Karpas-422 (cell line): ENCODE results near the gene GRB10. TPM values are rescaled to one million over a fixed set of nuclear protein-coding genes. Genes with fewer than 3 reads are reported as not detected.

Experiments used
- DNase-seq: peaks from one replicate; pipeline ENCODE4 v3.0.0-alpha.2; 2015
- H2AFZ ChIP-seq: fragments of 200-600 bp; sonication (generic); 2 replicates; pipeline ENCODE4 v1.6.1; 2014; ENCODE audit warnings: antibody characterized with exemption, low read length, mixed read lengths
- H3K27ac ChIP-seq: fragments of 200-600 bp; sonication (generic); 2 replicates; pipeline ENCODE4 v1.5.1; 2014; ENCODE audit warnings: mild to moderate bottlenecking, low read length, moderate library complexity
- H3K27me3 ChIP-seq: fragments of 200-600 bp; sonication (generic); 2 replicates; pipeline ENCODE4 v1.6.1; 2014; ENCODE audit warnings: low read length, mixed read lengths
- H3K36me3 ChIP-seq: fragments of 200-600 bp; sonication (generic); 2 replicates; pipeline ENCODE4 v1.6.1; 2014; ENCODE audit warnings: low read length, mixed read lengths; ENCODE audit not compliant: insufficient read depth
- H3K4me1 ChIP-seq: fragments of 200-600 bp; sonication (generic); 2 replicates; pipeline ENCODE4 v1.6.1; 2014; ENCODE audit warnings: mild to moderate bottlenecking, low read length, mixed read lengths
- H3K4me2 ChIP-seq: fragments of 200-600 bp; sonication (generic); 2 replicates; pipeline ENCODE4 v1.6.1; 2014; ENCODE audit warnings: low read length, low read depth, mild to moderate bottlenecking; ENCODE audit not compliant: poor library complexity, severe bottlenecking
- H3K4me3 ChIP-seq: fragments of 200-600 bp; sonication (generic); 2 replicates; pipeline ENCODE4 v1.5.1; 2014; ENCODE audit warnings: mild to moderate bottlenecking, antibody characterized with exemption, low read length, mixed read lengths
- H3K79me2 ChIP-seq: fragments of 200-600 bp; sonication (generic); 2 replicates; pipeline ENCODE4 v1.6.1; 2014; ENCODE audit warnings: mild to moderate bottlenecking, low read length, mixed read lengths
- H3K9ac ChIP-seq: fragments of 200-600 bp; sonication (generic); 2 replicates; pipeline ENCODE4 v1.6.0; 2014; ENCODE audit warnings: low read length
- H3K9me2 ChIP-seq: fragments of 200-600 bp; sonication (generic), shearing (Covaris generic); replicated peaks from 2 replicates; pipeline ENCODE4 v1.6.0; 2014; ENCODE audit warnings: mild to moderate bottlenecking, low read length, moderate library complexity; ENCODE audit not compliant: insufficient read depth
- H3K9me3 ChIP-seq: fragments of 300-700, 200-600 bp; sonication (generic); 2 replicates; pipeline ENCODE4 v1.6.1; 2014; ENCODE audit warnings: low read length, mixed read lengths
- H4K20me1 ChIP-seq: fragments of 200-600 bp; sonication (generic); 2 replicates; pipeline ENCODE4 v1.6.1; 2014; ENCODE audit warnings: mild to moderate bottlenecking, antibody characterized with exemption, low read length, low read depth; ENCODE audit not compliant: insufficient read depth
- total RNA-seq: library from RNA; depleted of rRNA; stranded (reverse); fragments of >200 nt; shearing (Covaris generic); gene quantifications from 2 replicates; pipeline ENCODE4 v1.2.3, GENCODE V29; 2014; ENCODE audit warnings: low replicate concordance

GRB10 gene
- total RNA-seq, 1 experiment from 2014 or later, result not detected

DNA sequence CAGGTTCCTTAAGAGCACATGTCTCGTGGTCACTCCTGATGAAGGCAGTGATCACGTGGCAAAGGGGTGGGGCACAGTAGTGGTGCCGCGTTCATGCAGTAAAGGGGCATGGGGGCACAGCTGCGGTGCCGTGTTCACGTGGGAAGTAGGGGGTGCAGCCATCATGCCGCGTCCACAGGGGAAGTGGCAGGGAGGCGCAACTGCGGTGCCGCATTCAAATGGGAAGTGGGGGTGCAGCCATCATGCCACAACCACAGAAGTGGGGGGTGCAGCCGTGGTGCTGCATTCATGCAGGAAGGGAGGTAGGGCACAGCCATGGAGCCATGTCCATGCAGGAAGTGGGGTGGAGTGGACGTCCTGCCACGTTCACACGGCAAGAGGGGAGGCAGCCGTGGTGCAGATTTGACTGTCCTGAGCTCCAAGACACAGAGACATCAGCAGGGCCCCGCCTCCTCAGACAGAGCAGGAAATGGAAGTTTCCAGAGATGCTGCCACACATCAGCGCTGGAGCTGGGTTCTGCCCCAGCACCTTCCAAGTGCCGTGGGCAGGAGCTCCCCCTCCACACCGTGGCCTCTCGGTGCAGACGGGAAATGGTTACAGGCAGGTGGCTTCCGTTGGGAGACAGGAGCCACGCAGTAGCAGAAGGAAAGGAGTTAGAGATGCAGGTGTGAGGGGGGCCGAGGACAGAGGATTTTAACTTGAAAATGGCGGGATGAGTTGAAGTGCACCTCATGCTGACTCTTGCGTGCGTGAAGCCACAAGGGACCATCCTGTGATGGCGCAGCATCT, 122.5 kb downstream of the GRB10 start:
- DNase-seq, result peak; percentile 60

DNA sequence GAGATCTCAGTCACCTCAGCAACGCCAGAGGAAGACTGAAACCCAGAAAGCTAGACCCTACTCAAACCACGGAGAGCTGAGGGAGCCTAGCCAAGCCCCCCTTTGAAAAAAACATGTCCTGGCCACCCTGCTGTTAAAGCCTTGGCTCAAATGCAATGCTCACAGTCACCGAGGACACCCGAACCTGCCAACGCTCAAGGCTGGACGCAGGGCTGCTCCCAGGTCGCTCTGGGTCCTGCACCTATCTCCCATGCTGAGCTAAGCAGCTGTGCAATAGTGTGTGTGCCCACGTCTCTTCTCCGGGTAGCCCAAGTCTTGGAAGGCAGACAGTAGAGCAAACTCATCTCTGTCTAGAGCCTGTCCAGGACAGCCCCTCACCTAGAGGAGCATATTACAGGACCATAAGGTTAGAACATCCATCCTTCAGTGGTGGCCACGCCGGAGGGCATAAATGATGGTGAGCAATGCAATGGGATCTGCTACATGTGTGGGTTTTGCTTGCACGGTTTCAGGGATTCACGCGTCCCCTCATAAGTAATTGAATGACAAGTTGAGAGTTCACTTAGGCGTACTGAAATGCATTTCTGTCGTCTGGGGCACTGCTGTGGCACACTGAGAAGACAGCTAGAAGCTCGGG, 123.2 kb downstream of the GRB10 start:
- H3K9me2 ChIP-seq, result no peaks in the 10 kb centered on the region
- H3K9ac ChIP-seq, result no peak overlapping the region
- no peak overlapping the region for H3K4me2 ChIP-seq
- H3K4me3 ChIP-seq, result no peak overlapping the region
- no peaks in the 10 kb centered on the region for H3K79me2 ChIP-seq
- peak overlapping the region; percentile 84; the same call in 1 of the 2 replicates for H2AFZ ChIP-seq
- peaks cover 11% of the 10 kb centered on the region for H3K4me1 ChIP-seq
- DNase-seq, result no peak
- H3K27me3 ChIP-seq, result no peaks in the 10 kb centered on the region
- no peaks in the 10 kb centered on the region for H3K9me3 ChIP-seq
- H3K27ac ChIP-seq, result no peak overlapping the region
- no peaks in the 10 kb centered on the region for H4K20me1 ChIP-seq
- no peaks in the 10 kb centered on the region for H3K36me3 ChIP-seq

More for the DNA sequence above, 122.5 kb downstream of the GRB10 start:
- peak overlapping the region; percentile 41; the same call in 1 of the 2 replicates for H3K4me3 ChIP-seq
- no peaks in the 10 kb centered on the region for H3K36me3 ChIP-seq
- peak overlapping the region; percentile 50 for H3K4me2 ChIP-seq
- H3K9me3 ChIP-seq, result no peaks in the 10 kb centered on the region
- H3K4me1 ChIP-seq, result peaks cover 11% of the 10 kb centered on the region
- no peaks in the 10 kb centered on the region for H4K20me1 ChIP-seq
- peak overlapping the region; percentile 84 for H2AFZ ChIP-seq
- H3K27ac ChIP-seq, result no peak overlapping the region
- H3K9ac ChIP-seq, result peak overlapping the region; percentile 27; the same call in 1 of the 2 replicates
- H3K79me2 ChIP-seq, result no peaks in the 10 kb centered on the region
- no peaks in the 10 kb centered on the region for H3K27me3 ChIP-seq
- H3K9me2 ChIP-seq, result no peaks in the 10 kb centered on the region

DNA sequence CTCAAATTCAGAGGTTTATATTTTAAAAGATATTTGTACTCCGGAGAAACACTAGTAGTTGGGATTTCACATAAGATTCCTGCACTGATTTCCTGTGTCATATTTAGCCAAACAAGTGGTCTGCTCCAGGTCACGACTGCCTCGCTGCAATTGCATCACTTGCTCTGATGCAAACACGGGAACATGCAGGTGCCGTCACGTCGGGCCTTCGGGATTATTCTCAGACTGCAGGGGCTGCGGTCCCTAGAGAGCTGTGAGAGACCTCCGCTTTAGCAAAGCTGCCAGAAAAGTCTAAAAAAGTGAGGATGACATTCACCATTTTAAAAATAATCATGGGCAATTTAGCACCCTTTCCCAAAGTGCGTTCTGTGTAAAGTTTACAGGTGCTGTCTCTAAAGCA, 124.0 kb downstream of the GRB10 start:
- Histone ChIP-seq H3K9ac (no peak overlapping the region), H3K9me2 (no peaks in the 10 kb centered on the region), H3K4me3 (no peak overlapping the region), H3K27me3 (no peaks in the 10 kb centered on the region), H3K9me3 (no peaks in the 10 kb centered on the region), H3K4me2 (no peak overlapping the region), H3K79me2 (no peaks in the 10 kb centered on the region), H3K4me1 (peaks cover 11% of the 10 kb centered on the region), H4K20me1 (no peaks in the 10 kb centered on the region), H3K27ac (no peak overlapping the region), H2AFZ (no peak overlapping the region), H3K36me3 (no peaks in the 10 kb centered on the region)
- DNase-seq, result no peak

DNA sequence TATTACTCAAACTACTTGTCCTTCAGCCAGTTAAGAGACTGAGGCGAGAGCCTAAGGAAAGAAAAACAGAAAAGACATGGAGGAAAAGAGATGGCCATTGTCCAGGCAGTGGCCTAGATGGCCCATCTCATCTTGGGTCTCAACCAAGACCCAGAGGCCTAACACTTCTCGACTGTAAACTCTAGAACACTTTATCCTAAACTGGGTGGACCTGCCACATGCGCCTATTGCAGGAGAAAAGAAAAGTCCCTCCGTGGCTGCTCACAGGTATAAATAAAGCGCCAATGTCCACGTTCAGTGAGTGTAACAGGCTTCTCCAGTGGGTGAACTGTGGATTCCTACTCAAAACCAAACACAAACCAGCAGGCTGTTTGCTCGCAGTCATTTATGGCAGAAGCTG, 124.8 kb downstream of the GRB10 start:
- Histone ChIP-seq H3K9me2 (no peaks in the 10 kb centered on the region), H3K79me2 (no peaks in the 10 kb centered on the region), H3K4me3 (no peak overlapping the region), H3K4me1 (peaks cover 11% of the 10 kb centered on the region), H3K9me3 (no peaks in the 10 kb centered on the region), H3K9ac (no peak overlapping the region), H4K20me1 (no peaks in the 10 kb centered on the region), H2AFZ (no peak overlapping the region), H3K4me2 (no peak overlapping the region), H3K36me3 (no peaks in the 10 kb centered on the region), H3K27me3 (no peaks in the 10 kb centered on the region), H3K27ac (no peak overlapping the region)
- no peak for DNase-seq

DNA sequence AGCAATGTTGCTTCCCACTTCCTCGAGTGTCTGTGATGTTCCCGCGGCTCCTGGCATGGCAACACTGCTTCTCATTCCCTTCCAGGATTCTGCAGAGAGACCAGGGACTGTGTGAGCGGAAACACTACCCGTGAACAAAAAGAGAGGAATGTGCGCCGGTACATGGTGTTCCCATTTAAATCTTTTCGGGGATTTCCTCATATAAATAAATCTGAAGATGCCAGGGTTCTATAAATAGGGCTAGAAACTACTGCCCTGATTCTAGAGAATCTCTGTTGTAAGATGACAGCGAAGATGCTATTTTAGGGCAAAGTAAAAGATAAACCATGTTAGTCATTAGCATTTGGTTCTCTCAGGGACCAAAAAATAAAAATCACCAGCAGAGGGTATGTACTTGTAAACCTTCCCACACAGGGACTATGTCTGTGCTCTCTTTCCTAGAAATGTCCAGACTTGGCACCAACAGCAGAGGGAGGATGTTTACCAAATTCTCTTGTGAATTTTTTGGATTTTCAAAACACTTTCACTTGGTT, 125.3 kb downstream of the GRB10 start:
- H3K9me2 ChIP-seq, result no peaks in the 10 kb centered on the region
- no peaks in the 10 kb centered on the region for H3K79me2 ChIP-seq
- no peak overlapping the region for H3K9ac ChIP-seq
- H3K9me3 ChIP-seq, result no peaks in the 10 kb centered on the region
- H3K36me3 ChIP-seq, result no peaks in the 10 kb centered on the region
- no peak overlapping the region for H3K27ac ChIP-seq
- no peaks in the 10 kb centered on the region for H4K20me1 ChIP-seq
- no peak overlapping the region for H2AFZ ChIP-seq
- H3K4me1 ChIP-seq, result peaks cover 11% of the 10 kb centered on the region
- no peak overlapping the region for H3K4me3 ChIP-seq
- no peak for DNase-seq
- H3K27me3 ChIP-seq, result no peaks in the 10 kb centered on the region
- no peak overlapping the region for H3K4me2 ChIP-seq

DNA sequence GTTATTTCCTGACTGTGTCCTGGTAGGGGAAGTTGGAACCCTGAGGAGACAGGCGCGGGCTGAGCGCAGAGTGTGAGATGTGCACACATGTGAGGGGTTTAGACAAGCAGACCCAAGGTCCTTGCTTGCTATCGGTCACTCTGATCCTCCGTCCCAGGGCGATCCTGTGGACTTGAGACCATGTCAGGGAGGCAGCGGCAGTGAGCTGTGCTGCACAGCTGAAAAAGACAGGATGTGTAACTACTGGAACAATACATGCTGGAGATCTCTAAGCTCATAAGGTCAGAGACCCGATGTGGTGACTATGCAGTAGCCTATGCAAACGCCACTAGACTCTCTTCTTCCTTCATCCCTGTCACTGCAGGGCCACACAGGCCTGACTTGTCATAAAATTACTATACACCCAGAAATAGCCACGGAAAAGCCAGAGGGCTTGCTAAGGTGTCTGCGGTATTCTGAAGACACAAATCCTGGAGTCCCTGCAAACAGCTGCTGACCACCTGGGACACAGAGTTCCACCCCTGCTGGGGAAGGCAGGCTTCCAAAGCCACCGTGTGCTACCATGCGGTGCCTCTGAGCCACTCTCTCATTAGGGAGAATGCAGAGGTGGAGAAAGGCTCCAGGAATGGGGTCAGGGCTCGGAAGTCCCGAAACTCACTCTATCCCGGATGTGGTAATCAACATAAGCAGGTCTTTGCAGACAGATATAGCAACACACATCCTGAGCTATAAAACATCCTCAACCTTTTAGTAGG, 126.4 kb downstream of the GRB10 start:
- H3K9me3 ChIP-seq, result no peaks in the 10 kb centered on the region
- peaks cover 11% of the 10 kb centered on the region for H3K4me1 ChIP-seq
- H3K27ac ChIP-seq, result no peak overlapping the region
- no peak overlapping the region for H3K4me2 ChIP-seq
- H3K9ac ChIP-seq, result no peak overlapping the region
- no peaks in the 10 kb centered on the region for H3K27me3 ChIP-seq
- no peak for DNase-seq
- no peaks in the 10 kb centered on the region for H3K79me2 ChIP-seq
- no peaks in the 10 kb centered on the region for H3K9me2 ChIP-seq
- H2AFZ ChIP-seq, result no peak overlapping the region
- no peaks in the 10 kb centered on the region for H4K20me1 ChIP-seq
- no peaks in the 10 kb centered on the region for H3K36me3 ChIP-seq
- H3K4me3 ChIP-seq, result no peak overlapping the region

DNA sequence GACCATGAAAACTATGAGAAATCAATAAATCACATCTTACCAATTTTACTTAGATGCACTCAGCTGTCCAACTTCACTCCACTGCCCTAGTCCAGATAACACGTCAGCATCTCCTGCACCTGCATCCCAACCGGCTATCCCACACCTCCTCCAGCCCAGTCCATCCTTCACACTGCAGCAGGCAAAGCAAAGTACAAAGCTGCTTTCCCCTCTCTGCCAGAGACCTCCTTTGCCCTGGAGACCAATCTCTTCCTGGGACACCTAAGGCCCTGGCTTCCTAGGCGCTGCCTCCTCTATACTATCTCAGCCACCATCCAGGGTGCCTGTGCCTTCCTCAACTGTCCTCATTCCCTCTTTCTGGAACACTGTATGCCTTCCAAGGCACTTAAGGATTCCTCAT, 127.2 kb downstream of the GRB10 start:
- Histone ChIP-seq H3K4me1 (peaks cover 7% of the 10 kb centered on the region), H3K27me3 (no peaks in the 10 kb centered on the region), H3K4me2 (no peak overlapping the region), H3K36me3 (no peaks in the 10 kb centered on the region), H3K4me3 (no peak overlapping the region), H2AFZ (no peak overlapping the region), H3K9me2 (no peaks in the 10 kb centered on the region), H3K9ac (no peak overlapping the region), H3K9me3 (no peaks in the 10 kb centered on the region), H3K79me2 (no peaks in the 10 kb centered on the region), H4K20me1 (no peaks in the 10 kb centered on the region), H3K27ac (no peak overlapping the region)
- DNase-seq, result no peak

DNA sequence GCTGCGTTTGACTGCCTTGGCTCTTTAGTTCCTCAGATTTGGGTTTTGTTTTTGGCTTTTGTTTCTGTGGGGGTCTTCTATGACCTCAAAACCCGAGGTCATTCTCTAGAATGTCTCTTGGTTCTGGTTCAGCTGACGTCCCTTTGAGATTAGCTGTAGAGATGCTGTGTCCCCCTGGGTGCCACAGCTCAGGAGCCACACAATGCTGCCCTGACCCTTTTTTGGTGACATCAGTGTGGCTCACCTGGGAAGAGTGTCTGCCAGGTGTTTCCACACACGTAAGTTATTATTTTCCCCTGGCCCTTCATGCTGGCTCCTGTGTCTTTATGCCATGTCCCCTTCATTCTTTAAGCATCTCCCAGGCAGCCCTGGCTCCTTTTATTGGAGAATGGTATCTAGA, 127.7 kb downstream of the GRB10 start:
- H3K9me3 ChIP-seq, result no peaks in the 10 kb centered on the region
- H3K27ac ChIP-seq, result no peak overlapping the region
- H3K4me1 ChIP-seq, result peaks cover 3% of the 10 kb centered on the region
- H3K9me2 ChIP-seq, result no peaks in the 10 kb centered on the region
- no peaks in the 10 kb centered on the region for H3K27me3 ChIP-seq
- no peak for DNase-seq
- H2AFZ ChIP-seq, result no peak overlapping the region
- no peaks in the 10 kb centered on the region for H4K20me1 ChIP-seq
- H3K79me2 ChIP-seq, result no peaks in the 10 kb centered on the region
- no peak overlapping the region for H3K9ac ChIP-seq
- no peak overlapping the region for H3K4me3 ChIP-seq
- no peaks in the 10 kb centered on the region for H3K36me3 ChIP-seq
- H3K4me2 ChIP-seq, result no peak overlapping the region
